Measurements from ENCODE around the gene NIT1. TPM values are rescaled to one million over a fixed set of nuclear protein-coding genes. Genes with fewer than 3 reads are reported as not detected.

Gene NIT1
- total and polyA plus RNA-seq, 2 donors (not counting 1 experiment from before 2014, with no cell fraction given) = 53.5 to 61.0 TPM

DNA sequence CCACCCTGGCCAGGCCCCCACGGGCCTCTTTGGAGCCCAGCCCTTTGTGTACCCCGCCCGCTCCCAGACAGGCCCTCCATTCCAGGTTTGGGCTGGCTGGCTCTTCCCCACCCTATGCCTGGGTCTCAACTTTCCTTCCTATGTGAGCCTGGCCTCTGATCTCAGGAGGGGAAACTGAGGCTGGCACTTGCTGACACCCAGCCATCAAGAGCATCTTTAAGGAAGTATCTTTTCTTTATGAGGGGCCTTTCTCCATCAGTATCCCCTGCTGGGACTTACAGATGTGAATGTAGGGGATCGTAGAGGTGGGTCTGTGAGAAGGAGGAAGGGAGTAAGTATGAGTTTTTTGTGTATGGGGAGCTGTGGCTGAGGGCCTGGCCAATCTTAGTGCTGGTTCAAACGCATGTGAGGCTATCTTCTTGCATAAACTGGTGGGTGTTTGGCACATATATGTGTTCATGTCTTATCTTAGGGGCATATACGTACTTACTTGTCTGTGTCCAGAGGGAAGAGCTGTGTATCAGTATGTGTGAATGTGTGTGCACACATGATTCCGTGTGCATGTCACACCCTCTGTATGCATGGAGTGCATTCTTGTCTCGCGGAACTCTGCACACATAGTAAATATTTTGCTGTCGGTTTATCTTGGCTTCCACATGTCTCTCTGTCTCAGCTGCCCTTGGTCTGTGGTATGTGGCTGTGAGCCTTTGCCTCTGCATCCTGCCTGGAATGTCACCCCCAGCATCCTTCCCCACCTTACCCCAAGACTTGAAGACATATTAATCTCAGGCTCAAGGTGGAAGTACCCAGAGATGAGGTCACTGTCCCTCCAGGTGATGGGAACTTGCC, 33.9 kb upstream of the NIT1 start:
- ATAC-seq (ENCODE audit: low read depth) = no peak
- no peaks in the 10 kb centered on the region for H4K20me1 ChIP-seq (ENCODE audit: control insufficient read depth, insufficient read depth, low read length, poor library complexity, severe bottlenecking)
- WGBS (ENCODE audit: insufficient coverage) = 87% methylated on average over 10 of the region's 10 CpGs
- Mint-ChIP-seq H3K9me3 (ENCODE audit: insufficient read depth) (no peaks in the 10 kb centered on the region), H3K27me3 (peaks cover 7% of the 10 kb centered on the region), H3K27ac (no peak overlapping the region), H3K4me3 (no peak overlapping the region), H3K4me1 (no peaks in the 10 kb centered on the region)
- no peak for DNase-seq
- no peaks in the 10 kb centered on the region for H3K79me2 ChIP-seq (ENCODE audit: control insufficient read depth, insufficient read depth, low read length)
- POLR2A ChIA-PET = no interaction called here
- H3K9ac ChIP-seq (ENCODE audit: low read length) = no peak overlapping the region
- no peak overlapping the region for H3K4me3 ChIP-seq (ENCODE audit: control extremely low read depth in 1 of 5, extremely low read depth in 1 of 5, insufficient read depth in 1 of 5, low read depth in 2 of 5, low read length in 4 of 5)
- no peak overlapping the region for H3K27ac ChIP-seq (ENCODE audit: low read length in 2 of 2)
- no peaks in the 10 kb centered on the region for H3K27me3 ChIP-seq (replicated peaks in 1 of 4; ENCODE audit: control extremely low read depth in 1 of 4, control insufficient read depth in 3 of 4, insufficient read depth in 4 of 4, low read length in 3 of 4)
- H3K4me1 ChIP-seq (ENCODE audit: control insufficient read depth in 2 of 2, insufficient read depth in 2 of 2, low read length in 2 of 2) = no peaks in the 10 kb centered on the region
- intact Hi-C loops (cut with micrococcal nuclease) = no loop called here
- H3K36me3 ChIP-seq (replicated peaks in 1 of 2; ENCODE audit: control extremely low read depth in 1 of 2, control insufficient read depth in 1 of 2, extremely low read depth in 1 of 2, insufficient read depth in 2 of 2, low read length in 1 of 2) = no peaks in the 10 kb centered on the region
- no peak overlapping the region for H3K4me2 ChIP-seq (replicated peaks; ENCODE audit: low read depth, low read length, poor library complexity, severe bottlenecking)
- TF ChIP-seq EZH2 (IDR thresholded peaks at IDR 0.05; ENCODE audit: borderline replicate concordance, insufficient read depth, low read depth, low read length, poor library complexity, severe bottlenecking) = no peak
- TF ChIP-seq, protein P1, sequence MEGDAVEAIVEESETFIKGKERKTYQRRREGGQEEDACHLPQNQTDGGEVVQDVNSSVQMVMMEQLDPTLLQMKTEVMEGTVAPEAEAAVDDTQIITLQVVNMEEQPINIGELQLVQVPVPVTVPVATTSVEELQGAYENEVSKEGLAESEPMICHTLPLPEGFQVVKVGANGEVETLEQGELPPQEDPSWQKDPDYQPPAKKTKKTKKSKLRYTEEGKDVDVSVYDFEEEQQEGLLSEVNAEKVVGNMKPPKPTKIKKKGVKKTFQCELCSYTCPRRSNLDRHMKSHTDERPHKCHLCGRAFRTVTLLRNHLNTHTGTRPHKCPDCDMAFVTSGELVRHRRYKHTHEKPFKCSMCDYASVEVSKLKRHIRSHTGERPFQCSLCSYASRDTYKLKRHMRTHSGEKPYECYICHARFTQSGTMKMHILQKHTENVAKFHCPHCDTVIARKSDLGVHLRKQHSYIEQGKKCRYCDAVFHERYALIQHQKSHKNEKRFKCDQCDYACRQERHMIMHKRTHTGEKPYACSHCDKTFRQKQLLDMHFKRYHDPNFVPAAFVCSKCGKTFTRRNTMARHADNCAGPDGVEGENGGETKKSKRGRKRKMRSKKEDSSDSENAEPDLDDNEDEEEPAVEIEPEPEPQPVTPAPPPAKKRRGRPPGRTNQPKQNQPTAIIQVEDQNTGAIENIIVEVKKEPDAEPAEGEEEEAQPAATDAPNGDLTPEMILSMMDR (IDR thresholded peaks at IDR 0.05) = no peak
- H2AFZ ChIP-seq (ENCODE audit: insufficient read depth, low read depth, low read length, poor library complexity, severe bottlenecking) = no peak overlapping the region
- no peaks in the 10 kb centered on the region for H3K9me3 ChIP-seq (ENCODE audit: control extremely low read depth in 1 of 3, control insufficient read depth in 2 of 3, insufficient read depth in 1 of 3, low read length in 2 of 3)
- CTCF ChIA-PET = no interaction called here

DNA sequence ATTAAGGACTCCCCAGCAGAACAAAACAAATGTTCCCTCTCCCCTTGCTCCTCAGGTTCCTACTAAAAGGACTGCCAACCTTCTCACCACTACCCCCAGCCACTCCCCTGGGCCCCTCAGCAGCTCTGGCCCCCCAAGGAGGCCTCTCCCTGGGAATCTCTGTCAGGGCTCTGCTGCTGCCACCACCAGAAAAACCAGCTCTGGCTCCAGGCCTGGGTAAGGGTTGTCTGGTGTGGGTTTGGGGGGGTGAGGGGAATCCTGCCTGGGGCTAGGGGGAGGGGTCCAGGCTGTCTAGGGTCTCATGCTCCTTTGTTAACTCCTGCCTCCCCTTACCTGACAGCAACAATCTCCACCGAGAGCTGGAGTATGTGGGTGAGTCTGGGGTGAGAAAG, 33.3 kb upstream of the NIT1 start:
- no CpG with 5 or more reads among the region's 1 CpG for WGBS (ENCODE audit: insufficient coverage)
- Mint-ChIP-seq H3K4me3 (no peak overlapping the region), H3K9me3 (ENCODE audit: insufficient read depth) (no peaks in the 10 kb centered on the region), H3K27me3 (peaks cover 7% of the 10 kb centered on the region), H3K4me1 (no peaks in the 10 kb centered on the region), H3K27ac (no peak overlapping the region)
- Histone ChIP-seq H3K4me3 (ENCODE audit: control extremely low read depth in 1 of 5, extremely low read depth in 1 of 5, insufficient read depth in 1 of 5, low read depth in 2 of 5, low read length in 4 of 5) (no peak overlapping the region), H3K4me1 (ENCODE audit: control insufficient read depth in 2 of 2, insufficient read depth in 2 of 2, low read length in 2 of 2) (no peaks in the 10 kb centered on the region), H3K9ac (ENCODE audit: low read length) (no peak overlapping the region), H3K4me2 (replicated peaks; ENCODE audit: low read depth, low read length, poor library complexity, severe bottlenecking) (no peak overlapping the region), H2AFZ (ENCODE audit: insufficient read depth, low read depth, low read length, poor library complexity, severe bottlenecking) (no peak overlapping the region), H3K79me2 (ENCODE audit: control insufficient read depth, insufficient read depth, low read length) (no peaks in the 10 kb centered on the region), H3K27ac (ENCODE audit: low read length in 2 of 2) (no peak overlapping the region), H3K9me3 (ENCODE audit: control extremely low read depth in 1 of 3, control insufficient read depth in 2 of 3, insufficient read depth in 1 of 3, low read length in 2 of 3) (no peaks in the 10 kb centered on the region), H4K20me1 (ENCODE audit: control insufficient read depth, insufficient read depth, low read length, poor library complexity, severe bottlenecking) (no peaks in the 10 kb centered on the region), H3K27me3 (replicated peaks in 1 of 4; ENCODE audit: control extremely low read depth in 1 of 4, control insufficient read depth in 3 of 4, insufficient read depth in 4 of 4, low read length in 3 of 4) (no peaks in the 10 kb centered on the region), H3K36me3 (replicated peaks in 1 of 2; ENCODE audit: control extremely low read depth in 1 of 2, control insufficient read depth in 1 of 2, extremely low read depth in 1 of 2, insufficient read depth in 2 of 2, low read length in 1 of 2) (no peaks in the 10 kb centered on the region)
- POLR2A ChIA-PET = no interaction called here
- DNase-seq (no peak), ATAC-seq (ENCODE audit: low read depth) (no peak)
- CTCF ChIA-PET = interaction anchor here (1.1 kb wide), 1 partner anchor 14 kb away, joined by 4 read pairs; no protein-coding TSS in a partner anchor
- no peak for TF ChIP-seq EZH2 (IDR thresholded peaks at IDR 0.05; ENCODE audit: borderline replicate concordance, insufficient read depth, low read depth, low read length, poor library complexity, severe bottlenecking)
- intact Hi-C loops (cut with micrococcal nuclease) = no loop called here
